ENCODE measurements around the gene MAP1LC3B. TPM values are rescaled to one million over a fixed set of nuclear protein-coding genes. Genes with fewer than 3 reads are reported as not detected.
A peak's percentile ranks its signal among the peaks of the same experiment; 100 is the strongest.

Gene MAP1LC3B
- total RNA-seq: 10 to 100 TPM; 66.5 to 82.9 (median 67.3) TPM
- long read RNA-seq, donor 1, transcript MAP1LC3B-201 (4 exons, 2,688 nt): major isoform, 137 of 150 reads
- long read RNA-seq, donor 1, partial matches to known transcripts: 2 of 150 reads
- long read RNA-seq, donor 1, other reads (novel, unspliced or antisense): 11 of 150 reads
- long read RNA-seq, donor 2, transcript MAP1LC3B-201 (4 exons, 2,688 nt): major isoform, 144 of 168 reads
- long read RNA-seq, donor 2, partial matches to known transcripts: 0 of 168 reads
- long read RNA-seq, donor 2, other reads (novel, unspliced or antisense): 20 of 168 reads

DNA sequence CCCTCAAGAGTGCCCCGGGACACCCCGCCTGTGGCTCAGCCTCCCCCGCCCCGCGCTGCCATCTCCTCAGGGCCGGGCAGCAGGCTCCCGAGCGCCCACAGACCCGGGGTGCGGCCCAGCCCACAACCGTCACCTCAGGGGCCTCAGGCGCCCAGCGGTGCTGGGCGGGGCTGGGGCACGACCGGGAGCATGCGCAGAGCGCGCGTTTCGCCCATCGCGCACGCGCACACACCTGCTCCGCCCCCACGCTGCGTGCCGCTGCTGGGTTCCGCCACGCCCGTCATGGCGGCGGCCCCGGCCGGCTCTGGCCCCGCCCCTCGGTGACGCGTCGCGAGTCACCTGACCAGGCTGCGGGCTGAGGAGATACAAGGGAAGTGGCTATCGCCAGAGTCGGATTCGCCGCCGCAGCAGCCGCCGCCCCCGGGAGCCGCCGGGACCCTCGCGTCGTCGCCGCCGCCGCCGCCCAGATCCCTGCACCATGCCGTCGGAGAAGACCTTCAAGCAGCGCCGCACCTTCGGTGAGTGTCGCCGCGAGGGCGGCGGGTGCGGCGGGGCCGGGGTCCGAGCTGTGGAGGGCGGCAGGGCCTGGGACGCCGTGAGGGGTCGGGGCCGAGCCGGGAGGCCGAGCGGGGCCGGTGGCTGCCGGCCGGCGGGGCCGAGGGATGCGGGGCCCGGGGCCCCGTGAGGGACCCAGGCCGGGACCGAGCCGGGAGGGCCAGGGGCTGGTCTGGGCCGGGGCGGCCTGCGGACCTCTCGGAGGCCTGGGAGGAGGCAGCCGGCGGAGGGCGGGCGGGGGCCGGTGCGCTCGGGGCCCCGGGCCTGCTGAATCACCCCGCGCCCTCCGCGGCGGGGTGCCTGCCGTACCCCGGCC is at the start of gene MAP1LC3B:
TSS of gene MAP1LC3B (plus strand) at position 387 of the 871 bp plus-strand sequence. CDS start at position 479, 92 bp downstream.
- intact Hi-C loops (cut with DNase I, micrococcal nuclease): loop anchor here in 1 of 2 donors (10.0 kb wide), 1 partner anchor 77 kb away; the partner anchor contains the start of gene C16orf95

DNA sequence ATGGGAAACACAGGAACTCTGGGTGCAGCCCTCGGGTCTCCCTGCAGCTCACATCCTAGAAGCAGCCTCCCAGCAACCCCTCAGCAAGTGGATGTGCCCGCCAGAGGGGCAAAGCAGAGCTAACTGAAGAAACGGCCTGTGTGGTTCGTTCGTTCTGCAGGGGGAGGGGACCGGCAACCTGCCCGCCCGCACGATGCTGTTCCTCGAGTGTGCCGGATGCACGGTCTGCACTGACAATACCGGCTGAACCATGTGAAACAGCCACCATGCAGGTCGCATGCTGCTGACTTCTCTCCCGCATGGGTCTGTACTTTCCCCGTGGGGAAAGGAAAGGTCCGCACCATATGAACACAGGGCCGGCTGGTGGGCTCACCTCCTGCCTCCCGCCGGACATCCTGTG is 49.6 kb upstream of the MAP1LC3B start:
- intact Hi-C loops (cut with DNase I, micrococcal nuclease): no loop called here
- H3K36me3 ChIP-seq (ENCODE audit: low read depth): peaks cover 10% of the 10 kb centered on the region

More for the DNA sequence above, at the start of gene MAP1LC3B:
- no peaks in the 10 kb centered on the region for H3K36me3 ChIP-seq (ENCODE audit: low read depth)
- DNase-seq: peak; percentile 98 to 100 (median 98)
- H3K4me1 ChIP-seq (ENCODE audit: low read depth): peaks cover 40% of the 10 kb centered on the region
- TF ChIP-seq, protein P1, sequence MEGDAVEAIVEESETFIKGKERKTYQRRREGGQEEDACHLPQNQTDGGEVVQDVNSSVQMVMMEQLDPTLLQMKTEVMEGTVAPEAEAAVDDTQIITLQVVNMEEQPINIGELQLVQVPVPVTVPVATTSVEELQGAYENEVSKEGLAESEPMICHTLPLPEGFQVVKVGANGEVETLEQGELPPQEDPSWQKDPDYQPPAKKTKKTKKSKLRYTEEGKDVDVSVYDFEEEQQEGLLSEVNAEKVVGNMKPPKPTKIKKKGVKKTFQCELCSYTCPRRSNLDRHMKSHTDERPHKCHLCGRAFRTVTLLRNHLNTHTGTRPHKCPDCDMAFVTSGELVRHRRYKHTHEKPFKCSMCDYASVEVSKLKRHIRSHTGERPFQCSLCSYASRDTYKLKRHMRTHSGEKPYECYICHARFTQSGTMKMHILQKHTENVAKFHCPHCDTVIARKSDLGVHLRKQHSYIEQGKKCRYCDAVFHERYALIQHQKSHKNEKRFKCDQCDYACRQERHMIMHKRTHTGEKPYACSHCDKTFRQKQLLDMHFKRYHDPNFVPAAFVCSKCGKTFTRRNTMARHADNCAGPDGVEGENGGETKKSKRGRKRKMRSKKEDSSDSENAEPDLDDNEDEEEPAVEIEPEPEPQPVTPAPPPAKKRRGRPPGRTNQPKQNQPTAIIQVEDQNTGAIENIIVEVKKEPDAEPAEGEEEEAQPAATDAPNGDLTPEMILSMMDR (IDR thresholded peaks at IDR 0.05): peak; percentile 9
- peak; percentile 84 for ATAC-seq
- H3K4me3 ChIP-seq: peak within 1 kb of the TSS; percentile 83
- H3K9me3 ChIP-seq: no peaks in the 10 kb centered on the region

DNA sequence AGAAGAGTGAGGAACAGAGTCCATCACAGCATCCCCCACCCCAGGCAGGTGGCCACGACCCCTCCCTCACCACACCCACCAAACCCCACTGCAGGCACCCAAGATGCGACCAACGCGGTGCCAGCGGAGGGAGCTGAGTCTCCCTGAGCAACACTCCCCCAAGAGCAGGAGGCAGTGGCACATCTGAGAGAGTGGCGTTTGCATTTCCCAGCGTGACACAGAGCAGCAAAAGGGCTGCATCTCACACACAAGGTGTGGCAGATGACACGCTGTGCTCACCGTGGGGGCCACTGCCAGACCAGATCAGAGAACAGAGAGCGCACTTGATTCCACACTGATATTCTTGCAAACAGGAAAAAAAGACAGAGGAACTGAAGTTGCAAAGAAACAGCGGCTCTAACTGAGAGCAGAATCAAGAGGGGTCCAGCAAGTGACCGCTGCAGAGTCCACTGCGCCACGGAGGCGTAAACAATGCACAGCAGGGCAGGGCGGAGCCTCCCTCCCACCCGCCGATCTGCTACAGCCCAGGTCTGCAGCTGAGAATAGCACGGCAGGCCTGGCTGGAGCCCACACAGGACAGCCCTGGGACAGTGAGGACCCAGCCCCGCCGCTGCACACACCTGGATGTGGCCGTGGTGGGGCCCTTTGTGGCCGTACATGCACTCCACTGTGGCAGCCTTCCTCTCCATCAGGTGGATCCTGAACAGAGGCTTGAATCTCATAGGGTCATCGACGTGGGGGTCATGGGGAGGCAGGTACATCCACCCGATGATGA is 49.0 kb upstream of the MAP1LC3B start:
- no peak overlapping the region for H3K4me3 ChIP-seq
- DNase-seq: peak in 1 of 3 donors; percentile 48
- H3K4me1 ChIP-seq (ENCODE audit: low read depth): peaks cover 11% of the 10 kb centered on the region
- ATAC-seq: no peak
- intact Hi-C loops (cut with DNase I, micrococcal nuclease): no loop called here
- peaks cover 10% of the 10 kb centered on the region for H3K36me3 ChIP-seq (ENCODE audit: low read depth)
- TF ChIP-seq, protein P1 (IDR thresholded peaks at IDR 0.05): no peak
- H3K9me3 ChIP-seq: no peaks in the 10 kb centered on the region

More for the DNA sequence above, 49.6 kb upstream of the MAP1LC3B start:
- DNase-seq (no peak), ATAC-seq (no peak)
- Histone ChIP-seq H3K4me3 (no peak overlapping the region), H3K9me3 (no peaks in the 10 kb centered on the region), H3K4me1 (ENCODE audit: low read depth) (peaks cover 11% of the 10 kb centered on the region)
- TF ChIP-seq, protein P1 (IDR thresholded peaks at IDR 0.05): no peak

DNA sequence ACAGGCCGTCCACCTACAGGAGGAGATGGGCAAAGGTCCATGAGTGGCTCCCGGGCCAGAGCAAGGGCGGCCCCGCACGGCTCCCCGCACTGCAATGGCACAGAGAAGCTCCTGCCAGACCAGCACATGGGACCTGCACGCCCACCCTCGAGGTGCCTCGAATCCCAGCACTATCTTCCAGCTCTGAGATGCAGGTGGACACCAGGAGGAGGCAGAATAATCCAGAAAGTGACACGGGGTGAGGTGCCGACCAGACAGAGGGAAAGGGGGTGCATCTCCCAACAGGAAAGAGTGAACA is 48.4 kb upstream of the MAP1LC3B start:
- peaks cover 11% of the 10 kb centered on the region for H3K4me1 ChIP-seq (ENCODE audit: low read depth)
- TF ChIP-seq, protein P1 (IDR thresholded peaks at IDR 0.05): no peak
- no peak overlapping the region for H3K4me3 ChIP-seq
- no peaks in the 10 kb centered on the region for H3K9me3 ChIP-seq
- peaks cover 10% of the 10 kb centered on the region for H3K36me3 ChIP-seq (ENCODE audit: low read depth)
- intact Hi-C loops (cut with DNase I, micrococcal nuclease): no loop called here
- peak in 1 of 3 donors; percentile 41 for DNase-seq
- no peak for ATAC-seq

DNA sequence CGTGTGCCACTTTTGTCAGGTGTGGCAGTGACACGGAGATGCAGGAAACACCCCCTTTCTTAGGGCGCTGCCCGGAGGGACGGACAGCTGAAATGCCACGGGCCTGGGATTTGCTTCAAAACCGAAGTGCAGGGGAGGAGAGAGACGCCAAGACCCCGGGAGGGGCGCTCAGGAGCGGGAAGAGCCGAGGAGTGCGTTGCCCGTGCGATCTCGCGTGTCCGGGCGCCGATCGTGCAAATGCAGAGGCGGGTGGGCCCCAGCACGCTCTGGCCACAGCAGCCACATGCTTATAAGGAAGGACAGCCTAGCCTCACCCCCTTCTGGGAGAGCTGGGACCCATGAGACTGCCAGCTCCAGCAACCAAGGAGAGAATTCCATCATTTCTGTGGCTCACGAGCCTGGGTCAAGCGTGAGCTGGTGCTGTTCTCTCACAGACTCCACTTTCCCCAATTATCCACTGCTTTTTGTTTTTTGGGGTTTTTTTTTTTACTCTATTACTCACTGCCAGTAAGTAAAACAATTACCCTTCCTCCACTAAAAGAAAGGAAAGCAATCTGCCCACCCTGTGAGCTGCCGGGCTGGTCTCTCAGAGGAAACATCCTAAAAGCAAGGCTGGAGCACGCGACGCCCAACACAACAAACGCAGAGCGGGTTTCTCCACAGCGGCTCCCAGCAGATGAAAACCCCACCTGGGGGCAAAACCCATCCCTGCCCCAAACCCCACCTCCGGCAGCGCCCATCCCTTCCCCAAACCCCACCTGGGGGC is 47.8 kb upstream of the MAP1LC3B start:
- no peak for ATAC-seq
- H3K4me1 ChIP-seq (ENCODE audit: low read depth): peaks cover 11% of the 10 kb centered on the region
- intact Hi-C loops (cut with DNase I, micrococcal nuclease): no loop called here
- H3K9me3 ChIP-seq: no peaks in the 10 kb centered on the region
- TF ChIP-seq, protein P1 (IDR thresholded peaks at IDR 0.05): no peak
- DNase-seq: no peak
- H3K4me3 ChIP-seq: no peak overlapping the region
- H3K36me3 ChIP-seq (ENCODE audit: low read depth): peaks cover 10% of the 10 kb centered on the region
